KMS-11 (cell line): ENCODE results near the gene PDC.
A peak's percentile ranks its signal among the peaks of the same experiment; 100 is the strongest.

Experiments
- H2AFZ ChIP-seq: fragments of 200-600 bp; sonication (generic); 2 replicates; pipeline ENCODE4 v1.6.1; 2016; ENCODE audit warnings: antibody characterized with exemption, mixed run types, low read depth
- H3K27ac ChIP-seq: fragments of 200-600 bp; sonication (generic); 2 replicates; pipeline ENCODE4 v1.6.1; 2016; ENCODE audit warnings: mild to moderate bottlenecking, mixed run types
- H3K27me3 ChIP-seq: fragments of 200-600 bp; sonication (generic); 2 replicates; pipeline ENCODE4 v1.6.1; 2017; ENCODE audit warnings: mild to moderate bottlenecking, low read depth, mixed run types, moderate library complexity; ENCODE audit not compliant: insufficient read depth
- H3K36me3 ChIP-seq: fragments of 200-600 bp; sonication (generic); 2 replicates; pipeline ENCODE4 v1.6.1; 2017; ENCODE audit warnings: mild to moderate bottlenecking, mixed run types; ENCODE audit not compliant: insufficient read depth
- H3K4me1 ChIP-seq: fragments of 200-600 bp; sonication (generic); 2 replicates; pipeline ENCODE4 v1.6.1; 2016; ENCODE audit warnings: mild to moderate bottlenecking, low read depth, mixed run types; ENCODE audit not compliant: poor library complexity, severe bottlenecking
- H3K4me2 ChIP-seq: fragments of 200-600 bp; sonication (generic); 2 replicates; pipeline ENCODE4 v1.7.0; 2016; ENCODE audit warnings: mild to moderate bottlenecking, mixed run types
- H3K4me3 ChIP-seq: fragments of 200-600 bp; sonication (generic); IDR thresholded peaks from 2 replicates; pipeline ENCODE4 v1.6.1; 2017; ENCODE audit warnings: low read depth, low read length, mixed read lengths; ENCODE audit not compliant: insufficient read depth
- H3K79me2 ChIP-seq: fragments of 200-600 bp; sonication (generic); 2 replicates; pipeline ENCODE4 v1.6.1; 2016; ENCODE audit warnings: low read depth, mixed run types; ENCODE audit not compliant: insufficient read depth
- H3K9ac ChIP-seq: fragments of 200-600 bp; sonication (generic); 2 replicates; pipeline ENCODE4 v1.6.1; 2016; ENCODE audit warnings: mild to moderate bottlenecking, mixed run types
- H4K20me1 ChIP-seq: fragments of 200-600 bp; sonication (generic); 2 replicates; pipeline ENCODE4 v1.6.1; 2016; ENCODE audit warnings: mild to moderate bottlenecking, mixed run types; ENCODE audit not compliant: insufficient read depth
- TF ChIP-seq, protein P1 (sequence below): fragments of 200-600 bp; sonication (generic); conservative IDR thresholded peaks from 2 replicates; pipeline ENCODE4 v1.6.1; 2017; ENCODE audit warnings: low read depth, mild to moderate bottlenecking, antibody characterized with exemption, low read length, moderate library complexity, mixed read lengths

PDC gene

DNA sequence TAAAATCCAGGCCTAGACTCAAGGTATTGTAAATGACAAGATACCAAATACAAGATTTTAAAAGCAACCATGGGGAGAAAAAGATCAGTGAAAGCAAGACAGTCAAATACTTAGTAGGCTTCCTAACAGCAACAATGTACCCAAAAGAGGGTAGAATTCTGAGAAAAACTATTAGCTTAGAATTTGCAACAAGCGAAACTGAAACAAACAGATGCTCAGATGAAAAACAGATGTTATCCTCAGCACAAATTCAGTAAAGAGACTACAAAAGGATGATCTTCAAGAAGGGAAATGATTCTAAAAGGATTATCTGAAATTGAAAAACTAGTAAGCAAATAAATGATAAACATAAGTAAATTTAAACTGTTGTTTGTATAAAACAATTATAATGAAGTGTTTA is 40.0 kb downstream of the PDC start:
- H2AFZ ChIP-seq = no peak overlapping the region
- no peaks in the 10 kb centered on the region for H3K27me3 ChIP-seq
- peak overlapping the region; percentile 64 for H3K27ac ChIP-seq
- no peaks in the 10 kb centered on the region for H3K36me3 ChIP-seq
- H3K4me3 ChIP-seq = peak overlapping the region; percentile 47
- no peaks in the 10 kb centered on the region for H3K79me2 ChIP-seq
- peak overlapping the region; percentile 64 for H3K4me2 ChIP-seq
- H4K20me1 ChIP-seq = no peaks in the 10 kb centered on the region
- 0 out of 2 replicates have a peak overlapping the region, but pooled peaks have one; percentile 2 for H3K9ac ChIP-seq
- TF ChIP-seq, protein P1, sequence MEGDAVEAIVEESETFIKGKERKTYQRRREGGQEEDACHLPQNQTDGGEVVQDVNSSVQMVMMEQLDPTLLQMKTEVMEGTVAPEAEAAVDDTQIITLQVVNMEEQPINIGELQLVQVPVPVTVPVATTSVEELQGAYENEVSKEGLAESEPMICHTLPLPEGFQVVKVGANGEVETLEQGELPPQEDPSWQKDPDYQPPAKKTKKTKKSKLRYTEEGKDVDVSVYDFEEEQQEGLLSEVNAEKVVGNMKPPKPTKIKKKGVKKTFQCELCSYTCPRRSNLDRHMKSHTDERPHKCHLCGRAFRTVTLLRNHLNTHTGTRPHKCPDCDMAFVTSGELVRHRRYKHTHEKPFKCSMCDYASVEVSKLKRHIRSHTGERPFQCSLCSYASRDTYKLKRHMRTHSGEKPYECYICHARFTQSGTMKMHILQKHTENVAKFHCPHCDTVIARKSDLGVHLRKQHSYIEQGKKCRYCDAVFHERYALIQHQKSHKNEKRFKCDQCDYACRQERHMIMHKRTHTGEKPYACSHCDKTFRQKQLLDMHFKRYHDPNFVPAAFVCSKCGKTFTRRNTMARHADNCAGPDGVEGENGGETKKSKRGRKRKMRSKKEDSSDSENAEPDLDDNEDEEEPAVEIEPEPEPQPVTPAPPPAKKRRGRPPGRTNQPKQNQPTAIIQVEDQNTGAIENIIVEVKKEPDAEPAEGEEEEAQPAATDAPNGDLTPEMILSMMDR = no peak
- peaks cover 47% of the 10 kb centered on the region for H3K4me1 ChIP-seq

GRCh38 chr1:186420311-186420710 is 40.6 kb downstream of the PDC start:
- no peaks in the 10 kb centered on the region for H3K79me2 ChIP-seq
- 0 out of 2 replicates have a peak overlapping the region, but pooled peaks have one; percentile 2 for H3K9ac ChIP-seq
- TF ChIP-seq, protein P1 = no peak
- no peaks in the 10 kb centered on the region for H4K20me1 ChIP-seq
- no peaks in the 10 kb centered on the region for H3K27me3 ChIP-seq
- H3K4me1 ChIP-seq = peaks cover 53% of the 10 kb centered on the region
- no peaks in the 10 kb centered on the region for H3K36me3 ChIP-seq
- H3K4me2 ChIP-seq = peak overlapping the region; percentile 64
- H3K27ac ChIP-seq = peak overlapping the region; percentile 64
- no peak overlapping the region for H2AFZ ChIP-seq
- peak overlapping the region; percentile 47 for H3K4me3 ChIP-seq

DNA sequence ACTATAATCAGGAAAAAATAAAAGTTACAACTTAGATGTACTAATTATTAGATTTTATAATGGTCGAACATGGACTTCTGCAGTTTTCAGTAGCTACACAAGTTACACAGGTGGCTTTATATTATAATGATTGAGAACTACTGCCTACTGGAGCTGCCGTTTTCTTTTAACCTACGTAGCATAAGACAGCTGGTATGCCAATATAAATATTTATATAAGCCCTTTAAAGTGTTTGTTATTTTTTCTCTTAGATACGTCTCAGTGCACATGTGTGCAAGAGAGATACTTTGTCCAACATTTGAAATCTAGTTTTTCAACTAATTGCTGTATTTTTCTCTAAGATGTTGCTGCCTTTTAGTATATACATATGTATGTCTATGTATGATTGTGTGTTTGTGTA is 42.4 kb downstream of the PDC start:
- H3K27ac ChIP-seq = no peak overlapping the region
- no peaks in the 10 kb centered on the region for H3K36me3 ChIP-seq
- no peak overlapping the region for H2AFZ ChIP-seq
- peaks cover 59% of the 10 kb centered on the region for H3K4me1 ChIP-seq
- TF ChIP-seq, protein P1 = no peak
- no peak overlapping the region for H3K4me2 ChIP-seq
- H4K20me1 ChIP-seq = no peaks in the 10 kb centered on the region
- H3K9ac ChIP-seq = no peak overlapping the region
- H3K4me3 ChIP-seq = no peak overlapping the region
- H3K79me2 ChIP-seq = no peaks in the 10 kb centered on the region
- no peaks in the 10 kb centered on the region for H3K27me3 ChIP-seq

DNA sequence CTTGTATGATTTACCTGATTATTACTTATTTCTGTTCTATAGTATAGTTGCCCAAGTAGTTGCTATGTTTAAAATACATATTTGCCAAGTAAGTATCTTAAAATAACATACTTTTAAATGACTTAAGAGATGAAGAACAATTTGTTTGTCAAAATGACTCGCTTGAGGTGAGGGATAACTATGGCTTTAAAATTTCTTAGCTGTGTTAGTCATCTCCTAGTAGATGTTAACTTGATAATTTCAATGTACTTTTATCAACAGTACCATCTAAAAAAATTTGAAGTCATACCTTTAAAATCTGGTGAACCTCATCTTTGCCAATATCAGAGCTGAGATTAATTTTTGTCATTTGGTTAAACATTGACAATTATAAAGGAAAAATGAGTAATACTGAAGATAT is 47.6 kb downstream of the PDC start:
- H3K79me2 ChIP-seq = no peaks in the 10 kb centered on the region
- no peaks in the 10 kb centered on the region for H4K20me1 ChIP-seq
- no peak overlapping the region for H3K4me2 ChIP-seq
- H2AFZ ChIP-seq = no peak overlapping the region
- no peak overlapping the region for H3K27ac ChIP-seq
- no peak overlapping the region for H3K4me3 ChIP-seq
- H3K27me3 ChIP-seq = no peaks in the 10 kb centered on the region
- H3K4me1 ChIP-seq = peaks cover 31% of the 10 kb centered on the region
- TF ChIP-seq, protein P1 = no peak
- no peak overlapping the region for H3K9ac ChIP-seq
- no peaks in the 10 kb centered on the region for H3K36me3 ChIP-seq

DNA sequence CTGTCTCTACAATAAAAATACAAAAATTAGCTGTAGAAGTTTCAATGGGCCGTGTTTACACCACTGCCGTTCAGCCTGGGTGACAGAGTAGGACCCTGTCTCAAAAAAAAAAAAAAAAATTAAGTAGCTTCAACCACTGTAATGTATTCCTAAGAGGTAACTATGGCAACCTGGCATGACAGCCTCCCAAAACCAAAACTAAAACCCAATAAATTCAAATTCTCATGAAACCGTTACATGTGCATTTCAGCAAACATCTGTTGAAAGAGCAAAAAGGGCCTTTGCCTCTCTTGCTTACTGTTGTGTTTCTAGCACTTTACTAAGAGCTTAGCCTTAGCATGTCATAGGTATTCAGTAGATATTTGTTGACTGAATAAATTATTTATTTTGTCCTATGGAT is 51.8 kb downstream of the PDC start:
- no peaks in the 10 kb centered on the region for H3K79me2 ChIP-seq
- no peak overlapping the region for H2AFZ ChIP-seq
- H3K36me3 ChIP-seq = no peaks in the 10 kb centered on the region
- H3K27me3 ChIP-seq = no peaks in the 10 kb centered on the region
- peak overlapping the region; percentile 1; the same call in 1 of the 2 replicates for H3K4me2 ChIP-seq
- H4K20me1 ChIP-seq = no peaks in the 10 kb centered on the region
- no peak overlapping the region for H3K4me3 ChIP-seq
- TF ChIP-seq, protein P1 = no peak
- H3K4me1 ChIP-seq = peaks cover 39% of the 10 kb centered on the region
- peak overlapping the region; percentile 11; the same call in 1 of the 2 replicates for H3K27ac ChIP-seq
- H3K9ac ChIP-seq = no peak overlapping the region
